GM06990 (cell line): ENCODE results near the gene NAAA.
"Not testable (repeated sequence)": the region's sequence is repeated elsewhere in the genome, so short reads cannot be mapped to it uniquely, and the experiment has no call there.

Experiments
- DNase-seq: peaks from one replicate; pipeline ENCODE4 v3.0.0-alpha.2; 2011; ENCODE audit not compliant: insufficient read length; ENCODE audit errors: extremely low read depth
- H3K27me3 ChIP-seq: replicated peaks from 2 replicates; pipeline ENCODE4 v1.6.0; 2011; ENCODE audit warnings: low read length; ENCODE audit not compliant: control insufficient read depth, insufficient read depth
- H3K36me3 ChIP-seq: 2 replicates; pipeline ENCODE4 v1.5.1; 2011; ENCODE audit warnings: low read length; ENCODE audit not compliant: control insufficient read depth, insufficient read depth
- H3K4me3 ChIP-seq: replicated peaks from 2 replicates; pipeline ENCODE4 v1.5.1; 2011; ENCODE audit warnings: low read depth, mild to moderate bottlenecking, control low read depth, low read length
- TF ChIP-seq, protein P1 (sequence below): IDR thresholded peaks from 2 replicates; pipeline ENCODE4 v1.5.1; 2011; ENCODE audit warnings: low read length, control low read depth, mild to moderate bottlenecking, inconsistent platforms; ENCODE audit not compliant: insufficient read depth, poor library complexity, severe bottlenecking

The NAAA gene

DNA sequence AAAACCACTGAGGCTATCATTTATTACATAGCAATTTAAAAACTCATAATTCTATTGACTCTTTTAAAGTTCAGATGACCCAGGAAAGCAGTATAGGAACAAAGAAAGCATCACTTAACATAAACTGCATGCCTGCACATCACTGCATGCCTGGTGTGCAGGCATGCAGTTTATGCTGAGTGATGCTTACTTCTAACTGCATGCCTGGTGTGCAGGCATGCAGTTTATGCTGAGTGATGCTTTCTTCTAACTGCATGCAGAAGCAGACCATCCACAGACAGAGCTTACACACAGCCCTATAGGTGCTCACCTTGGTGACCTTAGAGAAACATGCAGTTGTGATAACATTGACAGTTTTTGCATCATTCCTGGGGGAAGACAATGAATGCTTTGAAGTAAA is 33.0 kb upstream of the NAAA start:
- Histone ChIP-seq H3K4me3 (no peak overlapping the region), H3K36me3 (peaks cover 5% of the 10 kb centered on the region), H3K27me3 (no peaks in the 10 kb centered on the region)
- DNase-seq = no peak
- TF ChIP-seq, protein P1, sequence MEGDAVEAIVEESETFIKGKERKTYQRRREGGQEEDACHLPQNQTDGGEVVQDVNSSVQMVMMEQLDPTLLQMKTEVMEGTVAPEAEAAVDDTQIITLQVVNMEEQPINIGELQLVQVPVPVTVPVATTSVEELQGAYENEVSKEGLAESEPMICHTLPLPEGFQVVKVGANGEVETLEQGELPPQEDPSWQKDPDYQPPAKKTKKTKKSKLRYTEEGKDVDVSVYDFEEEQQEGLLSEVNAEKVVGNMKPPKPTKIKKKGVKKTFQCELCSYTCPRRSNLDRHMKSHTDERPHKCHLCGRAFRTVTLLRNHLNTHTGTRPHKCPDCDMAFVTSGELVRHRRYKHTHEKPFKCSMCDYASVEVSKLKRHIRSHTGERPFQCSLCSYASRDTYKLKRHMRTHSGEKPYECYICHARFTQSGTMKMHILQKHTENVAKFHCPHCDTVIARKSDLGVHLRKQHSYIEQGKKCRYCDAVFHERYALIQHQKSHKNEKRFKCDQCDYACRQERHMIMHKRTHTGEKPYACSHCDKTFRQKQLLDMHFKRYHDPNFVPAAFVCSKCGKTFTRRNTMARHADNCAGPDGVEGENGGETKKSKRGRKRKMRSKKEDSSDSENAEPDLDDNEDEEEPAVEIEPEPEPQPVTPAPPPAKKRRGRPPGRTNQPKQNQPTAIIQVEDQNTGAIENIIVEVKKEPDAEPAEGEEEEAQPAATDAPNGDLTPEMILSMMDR = no peak

DNA sequence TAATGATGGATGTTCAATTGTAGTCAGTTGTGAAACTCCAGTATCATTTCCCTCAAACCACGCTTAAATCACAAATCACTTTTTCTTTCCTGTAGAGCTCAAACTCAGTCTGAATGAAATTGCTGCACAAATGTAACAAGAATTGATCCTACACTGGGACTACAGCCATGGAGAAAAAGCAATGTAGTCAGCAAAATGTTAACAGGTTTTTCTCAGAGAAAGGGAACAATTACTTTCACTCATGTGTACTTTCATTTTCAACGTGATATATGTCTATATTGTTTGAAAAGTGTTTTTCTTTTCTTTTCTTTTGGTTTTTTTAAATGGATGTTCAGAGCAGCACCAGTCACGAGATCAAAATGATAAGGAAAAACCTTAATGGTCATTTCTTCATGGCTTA is 27.3 kb upstream of the NAAA start:
- Histone ChIP-seq H3K36me3 (peaks cover 14% of the 10 kb centered on the region), H3K4me3 (no peak overlapping the region), H3K27me3 (no peaks in the 10 kb centered on the region)
- DNase-seq = no peak
- TF ChIP-seq, protein P1 = no peak

DNA sequence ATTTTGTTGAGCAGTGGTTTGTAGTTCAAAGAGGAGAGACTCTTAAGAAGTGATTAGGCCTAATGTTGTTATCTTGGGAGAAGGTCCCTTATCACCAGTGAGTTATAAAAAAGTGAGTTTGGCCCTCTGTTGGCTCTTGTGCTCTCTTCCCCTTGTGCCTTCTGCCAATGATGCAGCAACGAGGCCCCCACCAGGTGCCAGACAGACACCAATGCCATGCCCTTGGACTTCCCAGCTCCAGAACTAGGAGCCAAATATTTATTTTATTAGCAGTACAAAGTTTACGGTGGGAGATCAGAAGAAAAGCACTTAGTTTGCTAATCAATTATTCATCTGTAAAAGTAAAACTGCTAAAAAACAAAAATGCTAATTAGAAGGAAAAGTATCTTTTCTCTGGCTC is 22.7 kb upstream of the NAAA start:
- TF ChIP-seq, protein P1 = no peak
- Histone ChIP-seq H3K36me3 (peaks cover 16% of the 10 kb centered on the region), H3K27me3 (no peaks in the 10 kb centered on the region), H3K4me3 (no peak overlapping the region)
- no peak for DNase-seq

DNA sequence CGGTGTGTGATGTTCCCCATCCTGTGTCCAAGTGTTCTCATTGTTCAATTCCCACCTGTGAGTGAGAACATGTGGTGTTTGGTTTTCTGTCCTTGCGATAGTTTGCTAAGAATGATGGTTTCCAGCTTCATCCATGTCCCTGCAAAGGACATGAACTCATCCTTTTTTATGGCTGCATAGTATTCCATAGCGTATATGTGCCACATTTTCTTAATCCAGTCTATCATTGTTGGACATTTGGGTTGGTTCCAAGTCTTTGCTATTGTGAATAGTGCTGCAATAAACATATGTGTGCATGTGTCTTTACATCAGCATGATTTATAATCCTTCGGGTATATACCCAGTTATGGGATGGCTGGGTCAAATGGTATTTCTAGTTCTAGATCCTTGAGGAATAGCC is 21.3 kb upstream of the NAAA start:
- not testable (repeated sequence) for H3K4me3 ChIP-seq, DNase-seq, H3K27me3 ChIP-seq
- H3K36me3 ChIP-seq = peaks cover 19% of the 10 kb centered on the region

DNA sequence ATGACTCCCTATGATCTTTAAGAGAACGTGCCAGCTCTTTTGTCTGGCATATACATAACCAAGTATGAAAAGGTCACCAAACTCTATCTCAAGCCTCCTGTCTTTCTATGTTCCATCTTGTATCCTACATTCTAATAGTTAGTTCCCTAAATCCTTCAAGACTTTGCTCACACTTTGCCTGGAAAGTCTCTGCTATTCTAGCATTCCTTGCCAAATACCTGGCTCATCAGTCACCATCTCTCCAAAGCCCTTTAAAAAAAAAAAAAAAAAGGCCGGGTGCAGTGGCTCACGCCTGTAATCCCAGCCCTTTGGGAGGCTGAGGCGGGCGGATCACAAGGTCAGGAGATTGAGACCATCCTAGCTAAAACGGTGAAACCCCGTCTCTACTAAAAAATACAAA is 17.7 kb upstream of the NAAA start:
- peaks cover 12% of the 10 kb centered on the region for H3K36me3 ChIP-seq
- not testable (repeated sequence) for DNase-seq, H3K4me3 ChIP-seq, H3K27me3 ChIP-seq

DNA sequence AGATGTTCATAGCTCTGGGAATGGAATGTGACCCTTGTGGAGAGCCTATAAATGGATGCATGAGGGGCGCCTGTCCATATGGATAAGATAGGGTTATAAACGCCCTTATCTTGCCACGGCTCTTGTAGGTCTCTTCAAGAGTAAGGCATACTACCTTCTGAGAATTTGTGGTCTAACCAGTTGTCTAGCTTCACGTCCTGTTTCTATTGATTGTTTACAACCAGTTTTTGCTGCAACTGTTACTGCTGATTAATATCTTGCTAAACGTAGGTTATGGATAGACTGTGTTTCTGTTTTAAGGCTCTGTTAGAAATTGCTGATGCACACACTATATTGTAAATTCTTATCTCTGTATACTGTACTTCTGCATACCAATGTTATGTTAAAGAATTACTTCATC is 14.0 kb upstream of the NAAA start:
- not testable (repeated sequence) for H3K36me3 ChIP-seq, DNase-seq

DNA sequence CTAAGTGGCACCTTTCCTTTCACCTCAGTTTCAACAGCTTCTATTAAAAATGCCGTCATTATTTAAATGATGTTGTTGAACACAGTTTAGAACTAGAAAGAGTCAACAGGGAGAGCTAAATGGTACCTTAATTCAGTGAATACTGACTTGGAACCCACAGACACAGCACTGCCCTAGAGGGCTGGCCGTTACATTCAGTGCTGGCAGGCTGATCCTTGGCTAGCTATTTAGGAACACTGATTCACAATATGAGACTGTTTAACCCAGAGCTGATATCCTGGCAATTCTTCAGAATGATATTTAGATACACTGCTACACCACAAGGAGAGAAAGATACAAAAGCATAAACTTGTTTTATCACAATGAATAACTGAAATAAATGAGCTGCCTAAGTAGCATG is 12.7 kb upstream of the NAAA start:
- no peaks in the 10 kb centered on the region for H3K27me3 ChIP-seq
- DNase-seq = no peak
- no peak overlapping the region for H3K4me3 ChIP-seq
- TF ChIP-seq, protein P1 = no peak
- H3K36me3 ChIP-seq = peaks cover 7% of the 10 kb centered on the region

More for the DNA sequence above, 14.0 kb upstream of the NAAA start:
- not testable (repeated sequence) for H3K4me3 ChIP-seq, H3K27me3 ChIP-seq
